Measurements from ENCODE around the gene LASP1. TPM values are rescaled to one million over a fixed set of nuclear protein-coding genes. Genes with fewer than 3 reads are reported as not detected.
A peak's percentile ranks its signal among the peaks of the same experiment; 100 is the strongest.

Gene LASP1
- total and polyA plus RNA-seq, 2 donors (not counting 3 experiments of a cell fraction or from before 2014, with no cell fraction given) = 214 to 242 TPM

DNA sequence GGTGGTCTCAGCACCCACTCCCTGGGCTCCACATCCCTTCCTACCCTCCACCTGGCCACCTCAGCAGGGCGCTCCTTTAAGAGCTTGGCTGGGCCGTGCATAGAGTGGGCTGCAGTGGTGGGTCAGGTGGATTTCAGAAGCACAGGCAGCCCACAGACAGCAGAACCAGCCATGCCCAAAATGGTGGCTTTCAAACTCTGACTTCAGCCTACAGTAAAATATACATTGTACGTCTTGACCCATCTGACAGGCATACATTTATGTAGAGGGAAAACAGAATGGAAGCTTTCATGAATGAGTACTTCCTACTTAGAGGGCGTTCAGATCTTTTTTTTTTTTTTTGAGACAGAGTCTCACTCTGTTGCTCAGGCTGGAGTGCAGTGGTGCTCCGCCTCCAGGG is 29.6 kb downstream of the LASP1 start:
- Histone ChIP-seq H3K9ac (replicated peaks; ENCODE audit: extremely low read depth, insufficient read depth, low read length) (no peak overlapping the region), H3K4me3 (replicated peaks in 1 of 3; ENCODE audit: insufficient read depth in 1 of 3, low read depth in 1 of 3, low read length in 3 of 3) (no peak overlapping the region), H3K27me3 (ENCODE audit: control insufficient read depth in 2 of 2, insufficient read depth in 2 of 2, low read length in 2 of 2) (no peaks in the 10 kb centered on the region), H3K9me1 (replicated peaks; ENCODE audit: control insufficient read depth, extremely low read depth, insufficient read depth, low read length) (no peaks in the 10 kb centered on the region), H3K27ac (ENCODE audit: insufficient read depth, low read depth, low read length) (peak overlapping the region; percentile 51), H3K4me2 (ENCODE audit: insufficient read depth, low read length) (no peak overlapping the region), H4K20me1 (replicated peaks; ENCODE audit: control insufficient read depth, extremely low read depth, insufficient read depth, low read length) (no peaks in the 10 kb centered on the region), H3K4me1 (ENCODE audit: control insufficient read depth, extremely low read depth, insufficient read depth, low read length) (peaks cover 55% of the 10 kb centered on the region), H3K79me2 (ENCODE audit: control insufficient read depth, insufficient read depth, low read length) (peaks cover 24% of the 10 kb centered on the region), H2AFZ (ENCODE audit: low read depth, low read length) (no peak overlapping the region), H3K36me3 (ENCODE audit: control insufficient read depth in 2 of 2, extremely low read depth in 1 of 2, insufficient read depth in 2 of 2, low read length in 2 of 2) (peaks cover 0 to 12% of the 10 kb centered on the region in 2 experiments), H3K9me3 (replicated peaks; ENCODE audit: control insufficient read depth, insufficient read depth, low read length) (no peaks in the 10 kb centered on the region)
- TF ChIP-seq FOS (IDR thresholded peaks at IDR 0.05; ENCODE audit: borderline replicate concordance, insufficient read depth, low read length) (no peak), MAX (IDR thresholded peaks at IDR 0.05; ENCODE audit: insufficient read depth, insufficient read length) (no peak), POLR2AphosphoS5 (IDR thresholded peaks at IDR 0.05; ENCODE audit: insufficient read depth, low read depth, low read length) (no peak)
- TF ChIP-seq, protein P1, sequence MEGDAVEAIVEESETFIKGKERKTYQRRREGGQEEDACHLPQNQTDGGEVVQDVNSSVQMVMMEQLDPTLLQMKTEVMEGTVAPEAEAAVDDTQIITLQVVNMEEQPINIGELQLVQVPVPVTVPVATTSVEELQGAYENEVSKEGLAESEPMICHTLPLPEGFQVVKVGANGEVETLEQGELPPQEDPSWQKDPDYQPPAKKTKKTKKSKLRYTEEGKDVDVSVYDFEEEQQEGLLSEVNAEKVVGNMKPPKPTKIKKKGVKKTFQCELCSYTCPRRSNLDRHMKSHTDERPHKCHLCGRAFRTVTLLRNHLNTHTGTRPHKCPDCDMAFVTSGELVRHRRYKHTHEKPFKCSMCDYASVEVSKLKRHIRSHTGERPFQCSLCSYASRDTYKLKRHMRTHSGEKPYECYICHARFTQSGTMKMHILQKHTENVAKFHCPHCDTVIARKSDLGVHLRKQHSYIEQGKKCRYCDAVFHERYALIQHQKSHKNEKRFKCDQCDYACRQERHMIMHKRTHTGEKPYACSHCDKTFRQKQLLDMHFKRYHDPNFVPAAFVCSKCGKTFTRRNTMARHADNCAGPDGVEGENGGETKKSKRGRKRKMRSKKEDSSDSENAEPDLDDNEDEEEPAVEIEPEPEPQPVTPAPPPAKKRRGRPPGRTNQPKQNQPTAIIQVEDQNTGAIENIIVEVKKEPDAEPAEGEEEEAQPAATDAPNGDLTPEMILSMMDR (IDR thresholded peaks at IDR 0.05; ENCODE audit: extremely low read depth in 1 of 2, insufficient read depth in 1 of 2, low read depth in 1 of 2, low read length in 2 of 2) = no peak
- CTCF ChIA-PET = interaction anchor here (2.9 to 4.1 kb wide), 4 partner anchors 18 to 84 kb away, joined by 10 to 18 read pairs (median 12); partner anchors contain the start of genes LASP1 and LASP1NB
- no TSS peak for BruUV-seq (replicated peaks)
- no peak for DNase-seq (ENCODE audit: low read depth, low spot score)
- dilution Hi-C loops (cut with MboI; ENCODE audit: extremely low pct_ligation_motif_present, low sequenced_read_pairs) (no loop called here), intact Hi-C loops (cut with micrococcal nuclease) (no loop called here)
- FAIRE-seq = no peak
- POLR2A ChIA-PET = interaction anchor here (0.5 to 1.5 kb wide), 3 partner anchors 23 to 98 kb away, joined by 3 to 6 read pairs (median 5); partner anchors contain the start of gene LASP1
